GM18517 (cell line): ENCODE results near the gene GGTLC2.
"Not testable (repeated sequence)": the region's sequence is repeated elsewhere in the genome, so short reads cannot be mapped to it uniquely, and the experiment has no call there.

Experiments used
- ATAC-seq: cut with Tn5 transposase; IDR thresholded peaks from one replicate; pipeline ENCODE4 v1.9.1; 2021; ENCODE audit warnings: mild to moderate bottlenecking, moderate library complexity; ENCODE audit not compliant: unreplicated experiment

The GGTLC2 gene

GRCh38 chr22:22667966-22668880 lies 23.8 kb downstream of the GGTLC2 start:
- ATAC-seq: no peak

- ATAC-seq: no peak
These were observed 24.7 kb downstream of the GGTLC2 start for GRCh38 chr22:22669093-22669492.

DNA sequence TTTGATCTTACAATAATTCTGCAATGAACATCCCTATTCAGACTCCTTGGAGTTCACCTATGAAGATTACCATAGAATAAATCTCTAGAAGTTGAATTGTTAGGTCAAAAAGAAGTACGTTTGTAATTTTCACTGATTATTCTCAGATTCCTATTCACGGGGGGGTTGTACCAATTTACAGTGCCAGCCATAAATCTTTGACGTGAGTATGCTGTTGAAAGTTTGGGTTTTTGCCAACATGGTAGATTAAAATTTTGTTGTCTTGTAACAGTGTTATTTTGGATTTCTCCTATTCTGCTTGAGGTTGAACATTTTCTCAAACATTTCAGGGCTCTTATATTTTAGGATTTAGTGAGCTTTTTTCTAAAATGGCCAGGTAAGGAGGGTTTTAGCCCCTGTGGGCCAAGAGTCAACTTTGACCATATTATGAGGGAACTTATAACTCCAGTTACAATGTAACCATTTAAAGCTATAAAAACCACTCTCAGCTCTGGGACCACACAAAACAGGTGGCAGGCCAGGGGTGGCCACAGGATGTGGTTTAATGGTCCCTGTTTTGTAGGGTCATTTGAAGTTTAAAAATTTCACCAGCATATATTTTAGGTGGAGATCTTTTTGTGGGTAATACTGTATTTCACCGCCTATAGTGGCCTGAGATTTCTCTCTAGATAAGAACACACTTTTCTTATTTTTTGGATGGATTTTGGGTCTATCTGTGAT lies 25.8 kb downstream of the GGTLC2 start:
- no peak for ATAC-seq

DNA sequence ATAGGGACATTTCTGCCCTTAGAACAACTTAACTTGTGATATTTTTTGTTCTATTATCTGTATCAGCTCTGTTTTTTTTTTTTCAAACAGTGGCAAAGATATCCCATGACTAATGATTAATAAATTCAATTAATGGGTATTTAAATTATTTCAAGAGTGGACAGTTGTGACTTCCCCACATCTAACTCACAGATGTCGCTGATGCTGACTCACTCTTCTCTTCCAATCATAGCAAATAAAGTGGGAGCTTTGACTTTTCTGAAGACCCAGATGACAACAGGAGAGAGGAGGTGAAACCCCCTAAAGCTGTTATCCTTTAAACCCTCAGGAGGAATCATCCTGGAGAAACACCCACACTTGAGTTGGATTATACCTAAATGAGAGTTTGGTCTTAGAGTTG lies 27.1 kb downstream of the GGTLC2 start:
- no peak for ATAC-seq

GRCh38 chr22:22673099-22673498 lies 28.7 kb downstream of the GGTLC2 start:
- no peak for ATAC-seq

- no peak for ATAC-seq
These were observed 29.2 kb downstream of the GGTLC2 start for GRCh38 chr22:22673628-22674027.

DNA sequence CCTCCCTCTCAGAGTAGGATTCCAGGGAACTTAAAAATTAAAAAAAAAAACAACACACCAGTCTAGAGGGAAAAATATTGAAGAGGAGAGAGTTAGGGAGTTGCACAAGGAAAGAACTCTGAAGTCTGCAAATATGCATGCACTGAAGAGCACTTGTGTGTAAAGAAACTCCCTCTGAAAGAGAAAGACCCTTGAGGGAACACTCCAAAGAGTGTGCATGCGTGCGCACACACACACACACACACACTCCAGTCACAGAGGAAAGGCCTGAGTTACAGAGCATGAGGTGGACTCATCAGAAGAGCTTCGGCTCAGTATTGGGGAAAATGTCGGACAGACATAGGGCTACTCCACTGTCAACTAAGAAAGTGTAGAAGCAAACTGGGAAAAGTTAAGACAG lies 30.1 kb downstream of the GGTLC2 start:
- ATAC-seq: no peak

DNA sequence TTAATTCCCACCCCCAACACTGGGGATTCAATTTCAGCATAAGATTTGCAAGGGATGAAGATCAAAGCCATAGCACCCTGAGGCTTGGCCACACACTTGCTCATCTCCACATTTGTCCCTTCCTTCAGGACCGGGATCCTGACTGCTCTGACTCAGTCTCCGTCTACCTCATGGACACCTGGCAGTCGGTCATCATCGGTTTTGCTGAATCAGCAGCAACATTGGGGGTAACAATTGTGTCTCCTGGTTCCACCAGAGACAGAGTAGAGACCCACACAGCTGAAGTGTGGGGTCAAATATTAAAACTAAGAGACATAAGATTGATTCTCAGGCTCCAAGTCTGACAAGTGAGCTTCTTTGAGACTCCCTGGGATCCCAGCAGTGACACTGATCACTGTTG lies 34.6 kb downstream of the GGTLC2 start:
- no peak for ATAC-seq

DNA sequence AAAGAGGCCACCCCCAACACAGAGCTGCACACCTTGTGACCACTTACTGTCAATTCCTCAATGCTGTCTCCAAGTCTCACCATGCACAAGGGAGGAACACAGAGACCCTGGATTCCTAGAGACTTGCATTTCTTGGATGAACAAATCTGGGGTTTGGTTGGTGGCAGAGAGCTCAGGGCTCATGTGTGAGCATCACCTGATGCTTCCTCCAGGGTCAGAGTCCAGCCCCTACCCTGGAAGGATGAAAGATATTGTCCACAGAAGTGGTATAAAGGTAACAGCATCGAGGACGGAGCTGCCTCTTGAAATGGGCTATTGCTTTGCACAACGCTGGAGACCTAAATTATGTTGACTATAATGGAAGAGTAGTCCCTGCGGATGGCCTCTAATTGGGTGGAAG lies 36.0 kb downstream of the GGTLC2 start:
- ATAC-seq: no peak

DNA sequence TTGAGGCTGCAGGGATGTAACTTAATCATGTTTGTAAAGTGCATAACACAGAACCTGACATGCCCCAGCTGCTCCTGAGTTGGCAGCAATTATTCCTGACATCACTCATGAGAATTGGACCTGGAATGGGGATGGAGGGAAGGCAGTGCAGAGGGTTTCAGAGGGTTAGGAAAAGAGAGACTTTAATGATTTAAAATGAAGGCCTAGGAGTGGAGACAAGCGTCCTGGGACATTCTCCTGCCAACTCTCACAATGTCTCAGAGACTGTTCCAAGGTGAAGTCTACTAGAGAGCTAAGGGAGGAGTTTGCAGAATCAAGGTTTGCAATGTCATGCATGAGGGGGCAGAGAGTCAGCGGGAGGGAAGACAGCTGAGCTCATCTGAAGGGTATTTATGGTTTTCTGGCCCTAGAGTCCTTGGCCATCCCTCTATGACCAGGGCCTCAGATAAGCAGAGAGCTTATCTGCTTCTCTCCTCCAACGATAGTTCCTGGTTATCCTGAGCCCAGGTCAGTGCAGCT lies 36.9 kb downstream of the GGTLC2 start:
- no peak for ATAC-seq

GRCh38 chr22:22682196-22682595 lies 37.8 kb downstream of the GGTLC2 start:
- no peak for ATAC-seq

DNA sequence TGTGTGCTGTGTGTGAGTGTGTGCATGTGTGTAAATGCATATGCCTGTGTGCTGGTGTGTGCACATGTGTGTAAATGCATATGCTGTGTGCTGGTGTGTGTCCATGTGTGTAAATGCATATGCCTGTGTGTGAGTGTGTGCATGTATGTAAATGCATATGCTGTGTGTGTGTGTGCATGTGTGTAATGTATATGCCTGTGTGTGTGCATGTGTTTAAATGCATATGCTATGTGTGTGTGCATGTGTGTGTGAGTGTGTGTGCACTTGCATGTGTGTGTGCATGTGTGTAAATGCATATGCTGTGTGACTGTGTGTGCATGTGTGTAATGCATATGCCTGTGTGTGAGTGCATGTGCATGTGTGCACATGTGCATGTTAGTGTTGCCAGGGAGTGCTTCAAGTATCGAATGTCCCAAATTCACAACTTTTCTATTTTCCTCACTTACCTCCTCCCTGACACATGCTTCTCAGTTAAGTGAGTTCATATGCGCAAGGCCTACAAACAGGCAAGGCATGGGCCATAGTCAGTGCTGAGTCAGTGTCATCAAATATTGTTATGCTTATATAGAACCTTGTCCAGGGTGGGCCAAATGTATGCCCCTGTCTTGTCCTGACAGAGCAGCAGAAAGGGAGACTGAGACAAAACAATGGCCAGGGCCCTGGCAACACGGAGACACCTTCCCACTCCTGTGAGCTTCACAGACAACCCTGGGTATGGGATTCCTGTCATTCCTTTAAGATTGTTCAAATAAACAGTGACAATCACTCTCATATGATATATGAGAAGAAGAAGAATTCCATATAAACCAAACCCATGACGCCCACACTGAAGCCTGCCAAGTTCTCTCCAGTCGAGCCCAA lies 38.6 kb downstream of the GGTLC2 start:
- ATAC-seq: no peak

GRCh38 chr22:22683668-22684361 lies 39.4 kb downstream of the GGTLC2 start:
- ATAC-seq: no peak

GRCh38 chr22:22684580-22685561 lies 40.5 kb downstream of the GGTLC2 start:
- no peak for ATAC-seq

GRCh38 chr22:22685586-22685985 lies 41.2 kb downstream of the GGTLC2 start:
- no peak for ATAC-seq

GRCh38 chr22:22686202-22687115 lies 42.0 kb downstream of the GGTLC2 start:
- ATAC-seq: not testable (repeated sequence)

GRCh38 chr22:22687638-22688500 lies 43.5 kb downstream of the GGTLC2 start:
- ATAC-seq: no peak
